ENCODE measurements around the gene MSMP. TPM values are rescaled to one million over a fixed set of nuclear protein-coding genes. Genes with fewer than 3 reads are reported as not detected.

The MSMP gene
- polyA plus RNA-seq, 3 donors, result not detected

DNA sequence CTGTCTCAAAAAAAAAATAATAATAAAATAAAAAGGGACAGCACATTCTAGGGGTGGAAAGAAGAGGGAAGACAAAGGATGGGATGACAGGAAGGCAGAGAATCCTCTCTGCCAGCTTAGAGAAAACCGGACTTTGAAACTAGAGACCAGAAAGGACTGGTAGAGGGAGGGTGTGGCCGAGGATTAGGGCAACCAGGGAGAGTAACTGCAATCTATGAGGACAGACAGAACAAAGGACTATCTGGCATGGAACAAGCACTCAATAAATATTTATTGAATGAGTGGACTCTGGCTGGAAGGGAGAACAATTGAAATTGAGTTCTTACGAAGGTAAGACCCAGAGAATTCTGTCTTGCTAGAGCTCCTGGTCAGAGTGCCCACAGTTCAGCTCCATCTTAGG is 7.5 kb downstream of the MSMP start:
- intact Hi-C loops (cut with micrococcal nuclease), result loop anchor here in 1 of 2 donors (5.0 kb wide), 1 partner anchor 139 kb away; the partner anchor contains the start of gene TESK1
- 100% methylated on average over 1 of the region's 3 CpGs for WGBS (ENCODE audit: insufficient coverage)
- Mint-ChIP-seq H3K27me3 (ENCODE audit: low read depth in 3 of 3) (no peaks in the 10 kb centered on the region), H3K27ac (peak overlapping the region in 2 of 7 donors; percentile 50 to 76), H3K4me3 (peak overlapping the region; percentile 49 to 95), H3K4me1 (peaks cover 59% of the 10 kb centered on the region), H3K36me3 (peaks cover 43 to 62% of the 10 kb centered on the region in 2 donors), H3K9me3 (no peaks in the 10 kb centered on the region)
- H3K4me1 ChIP-seq (ENCODE audit: control insufficient read depth in 1 of 2, insufficient read depth in 2 of 2, low read length in 2 of 2), result peaks cover 57 to 61% of the 10 kb centered on the region in 2 donors
- peaks cover 70% of the 10 kb centered on the region for H4K20me1 ChIP-seq (ENCODE audit: insufficient read depth, low read length)
- peak overlapping the region in 1 of 3 experiments; percentile 90 for H3K4me3 ChIP-seq (replicated peaks in 1 of 3; ENCODE audit: low read depth in 2 of 3, low read length in 3 of 3)
- DNase-seq, result no peak
- TF ChIP-seq, protein P1, sequence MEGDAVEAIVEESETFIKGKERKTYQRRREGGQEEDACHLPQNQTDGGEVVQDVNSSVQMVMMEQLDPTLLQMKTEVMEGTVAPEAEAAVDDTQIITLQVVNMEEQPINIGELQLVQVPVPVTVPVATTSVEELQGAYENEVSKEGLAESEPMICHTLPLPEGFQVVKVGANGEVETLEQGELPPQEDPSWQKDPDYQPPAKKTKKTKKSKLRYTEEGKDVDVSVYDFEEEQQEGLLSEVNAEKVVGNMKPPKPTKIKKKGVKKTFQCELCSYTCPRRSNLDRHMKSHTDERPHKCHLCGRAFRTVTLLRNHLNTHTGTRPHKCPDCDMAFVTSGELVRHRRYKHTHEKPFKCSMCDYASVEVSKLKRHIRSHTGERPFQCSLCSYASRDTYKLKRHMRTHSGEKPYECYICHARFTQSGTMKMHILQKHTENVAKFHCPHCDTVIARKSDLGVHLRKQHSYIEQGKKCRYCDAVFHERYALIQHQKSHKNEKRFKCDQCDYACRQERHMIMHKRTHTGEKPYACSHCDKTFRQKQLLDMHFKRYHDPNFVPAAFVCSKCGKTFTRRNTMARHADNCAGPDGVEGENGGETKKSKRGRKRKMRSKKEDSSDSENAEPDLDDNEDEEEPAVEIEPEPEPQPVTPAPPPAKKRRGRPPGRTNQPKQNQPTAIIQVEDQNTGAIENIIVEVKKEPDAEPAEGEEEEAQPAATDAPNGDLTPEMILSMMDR (IDR thresholded peaks at IDR 0.05), result no peak
- peak overlapping the region in 1 of 2 donors; percentile 80 for H3K27ac ChIP-seq (ENCODE audit: low read depth in 1 of 2, low read length in 2 of 2)
- no peak overlapping the region for H3K9ac ChIP-seq (ENCODE audit: insufficient read depth, low read length, poor library complexity, severe bottlenecking)
- peaks cover 32 to 43% of the 10 kb centered on the region in 2 donors for H3K36me3 ChIP-seq (replicated peaks in 1 of 2; ENCODE audit: control insufficient read depth in 1 of 2, insufficient read depth in 2 of 2, low read length in 2 of 2)
- no peaks in the 10 kb centered on the region for H3K27me3 ChIP-seq (ENCODE audit: control insufficient read depth in 2 of 2, insufficient read depth in 2 of 2, low read length in 2 of 2)
- H3K9me3 ChIP-seq (replicated peaks in 1 of 2; ENCODE audit: control insufficient read depth in 1 of 2, insufficient read depth in 1 of 2, low read length in 2 of 2), result no peaks in the 10 kb centered on the region
- H3K4me2 ChIP-seq (replicated peaks; ENCODE audit: extremely low read depth, low read length, poor library complexity, severe bottlenecking), result peak overlapping the region; percentile 97
- peaks cover 64% of the 10 kb centered on the region for H3K79me2 ChIP-seq (ENCODE audit: insufficient read depth, low read length)
- H2AFZ ChIP-seq (ENCODE audit: insufficient read depth, low read depth, low read length, poor library complexity, severe bottlenecking), result no peak overlapping the region

DNA sequence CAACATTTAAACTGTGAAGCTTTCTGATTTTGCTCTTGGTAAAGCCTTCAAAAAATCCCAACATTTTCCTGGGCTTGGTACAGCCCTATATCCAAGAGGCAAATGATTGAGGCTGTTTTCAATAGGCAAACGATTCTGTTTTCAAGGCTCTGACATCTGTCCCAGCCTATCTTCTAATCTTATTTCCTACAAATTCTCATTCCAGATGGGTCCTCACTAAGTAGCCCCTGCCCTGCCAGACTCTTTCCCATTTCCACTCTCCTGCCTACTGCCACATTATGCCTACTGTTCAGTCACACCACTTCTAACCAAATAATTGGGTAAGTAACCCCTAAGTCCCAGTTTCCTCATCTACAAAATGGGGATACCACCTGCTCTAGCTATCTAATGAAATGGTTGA is 8.5 kb downstream of the MSMP start:
- H2AFZ ChIP-seq (ENCODE audit: insufficient read depth, low read depth, low read length, poor library complexity, severe bottlenecking), result no peak overlapping the region
- H3K4me1 Mint-ChIP-seq, result peaks cover 59% of the 10 kb centered on the region
- no peak overlapping the region for H3K27ac ChIP-seq (ENCODE audit: low read depth in 1 of 2, low read length in 2 of 2)
- intact Hi-C loops (cut with micrococcal nuclease), result loop anchor here in 1 of 2 donors (5.0 kb wide), 1 partner anchor 138 kb away; the partner anchor contains the start of gene TESK1
- H3K27ac Mint-ChIP-seq, result peak overlapping the region in 4 of 7 donors; percentile 6 to 65 (median 42)
- H4K20me1 ChIP-seq (ENCODE audit: insufficient read depth, low read length), result peaks cover 79% of the 10 kb centered on the region
- H3K9ac ChIP-seq (ENCODE audit: insufficient read depth, low read length, poor library complexity, severe bottlenecking), result no peak overlapping the region
- H3K4me3 Mint-ChIP-seq, result no peak overlapping the region
- peaks cover 0 to 1% (median 0%) of the 10 kb centered on the region in 3 donors for H3K27me3 Mint-ChIP-seq (ENCODE audit: low read depth in 3 of 3)
- 67% methylated on average over 1 of the region's 1 CpG for WGBS (ENCODE audit: insufficient coverage)
- peaks cover 30 to 43% of the 10 kb centered on the region in 2 donors for H3K36me3 ChIP-seq (replicated peaks in 1 of 2; ENCODE audit: control insufficient read depth in 1 of 2, insufficient read depth in 2 of 2, low read length in 2 of 2)
- no peaks in the 10 kb centered on the region for H3K9me3 Mint-ChIP-seq
- no peak overlapping the region for H3K4me3 ChIP-seq (replicated peaks in 1 of 3; ENCODE audit: low read depth in 2 of 3, low read length in 3 of 3)
- H3K79me2 ChIP-seq (ENCODE audit: insufficient read depth, low read length), result peaks cover 64% of the 10 kb centered on the region
- TF ChIP-seq, protein P1 (IDR thresholded peaks at IDR 0.05), result no peak
- no peak for DNase-seq
- peaks cover 46 to 62% of the 10 kb centered on the region in 2 donors for H3K36me3 Mint-ChIP-seq
- H3K4me1 ChIP-seq (ENCODE audit: control insufficient read depth in 1 of 2, insufficient read depth in 2 of 2, low read length in 2 of 2), result peaks cover 57 to 61% of the 10 kb centered on the region in 2 donors
- no peaks in the 10 kb centered on the region for H3K9me3 ChIP-seq (replicated peaks in 1 of 2; ENCODE audit: control insufficient read depth in 1 of 2, insufficient read depth in 1 of 2, low read length in 2 of 2)
- H3K4me2 ChIP-seq (replicated peaks; ENCODE audit: extremely low read depth, low read length, poor library complexity, severe bottlenecking), result peak overlapping the region; percentile 1
- no peaks in the 10 kb centered on the region for H3K27me3 ChIP-seq (ENCODE audit: control insufficient read depth in 2 of 2, insufficient read depth in 2 of 2, low read length in 2 of 2)
